Left ventricle myocardium inferior (tissue), 1 donor: ENCODE data around the gene TXNDC8. TPM values are rescaled to one million over a fixed set of nuclear protein-coding genes. Genes with fewer than 3 reads are reported as not detected.

Experiments
- DNase-seq: peaks from one replicate; pipeline ENCODE4 v3.0.0-alpha.2; 2020
- H3K27ac ChIP-seq: fragments of 200-600 bp; replicated peaks from 2 replicates; pipeline ENCODE4 v1.8.0; 2021
- H3K27me3 ChIP-seq: fragments of 200-600 bp; 2 replicates; pipeline ENCODE4 v1.8.0; 2021; ENCODE audit warnings: low read depth
- H3K36me3 ChIP-seq: fragments of 200-600 bp; 2 replicates; pipeline ENCODE4 v1.8.0; 2021
- H3K4me1 ChIP-seq: fragments of 200-600 bp; 2 replicates; pipeline ENCODE4 v1.8.0; 2021
- H3K4me3 ChIP-seq: fragments of 200-600 bp; 2 replicates; pipeline ENCODE4 v1.8.0; 2021; ENCODE audit warnings: mild to moderate bottlenecking, moderate library complexity
- H3K9me3 ChIP-seq: fragments of 200-600 bp; replicated peaks from 2 replicates; pipeline ENCODE4 v1.8.0; 2021
- intact Hi-C: fragments of 100-400 bp; cut with micrococcal nuclease; formaldehyde crosslinking; loops from one replicate; pipeline ENCODE4 v1.11.0; 2022
- long read RNA-seq: library from polyadenylated mRNA; unstranded; transcript quantifications from one replicate; pipeline ENCODE4 v2.0.0, GENCODE V29; 2021
- total RNA-seq: library from RNA; stranded (reverse); fragmentation: NEBNext Ultra II Directional; extraction: Animal tissue kit (Norgen Biotek cat#: 25700); gene quantifications from one replicate; pipeline ENCODE4 v1.2.1, GENCODE V29; 2021
- TF ChIP-seq, protein P1 (sequence below): fragments of 200-600 bp; IDR thresholded peaks from 2 replicates; pipeline ENCODE4 v1.8.0; 2021; ENCODE audit warnings: antibody characterized with exemption, mild to moderate bottlenecking, borderline replicate concordance
- donor health status: DM: no; HTN: yes; CAD: no; lungs with severe emphysema.

Gene TXNDC8
- not detected for total RNA-seq
- long read RNA-seq, result 0 reads

DNA sequence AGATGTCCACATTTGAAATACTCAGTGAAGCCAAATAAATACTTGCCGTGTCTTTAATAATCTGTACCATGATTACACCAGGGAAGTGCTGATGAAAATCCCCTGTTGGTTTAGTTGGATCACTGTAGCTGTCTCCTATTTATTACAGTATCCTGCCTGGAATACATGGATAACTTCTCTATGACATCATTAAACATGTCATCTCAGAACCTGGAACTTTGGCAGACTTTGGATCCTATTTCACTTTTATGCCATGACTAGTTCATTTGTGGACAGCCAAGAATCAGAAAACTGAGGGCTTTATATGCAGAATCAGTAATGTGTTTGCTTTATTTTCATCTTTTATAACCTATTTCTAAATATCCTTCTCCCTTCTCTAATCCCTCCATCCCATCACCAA lies at the start of gene TXNDC8:
Gene TXNDC8, minus strand, starts transcription at position 137 of the 400 bp plus-strand sequence.
- DNase-seq, result no peak
- no peaks in the 10 kb centered on the region for H3K27me3 ChIP-seq
- TF ChIP-seq, protein P1, sequence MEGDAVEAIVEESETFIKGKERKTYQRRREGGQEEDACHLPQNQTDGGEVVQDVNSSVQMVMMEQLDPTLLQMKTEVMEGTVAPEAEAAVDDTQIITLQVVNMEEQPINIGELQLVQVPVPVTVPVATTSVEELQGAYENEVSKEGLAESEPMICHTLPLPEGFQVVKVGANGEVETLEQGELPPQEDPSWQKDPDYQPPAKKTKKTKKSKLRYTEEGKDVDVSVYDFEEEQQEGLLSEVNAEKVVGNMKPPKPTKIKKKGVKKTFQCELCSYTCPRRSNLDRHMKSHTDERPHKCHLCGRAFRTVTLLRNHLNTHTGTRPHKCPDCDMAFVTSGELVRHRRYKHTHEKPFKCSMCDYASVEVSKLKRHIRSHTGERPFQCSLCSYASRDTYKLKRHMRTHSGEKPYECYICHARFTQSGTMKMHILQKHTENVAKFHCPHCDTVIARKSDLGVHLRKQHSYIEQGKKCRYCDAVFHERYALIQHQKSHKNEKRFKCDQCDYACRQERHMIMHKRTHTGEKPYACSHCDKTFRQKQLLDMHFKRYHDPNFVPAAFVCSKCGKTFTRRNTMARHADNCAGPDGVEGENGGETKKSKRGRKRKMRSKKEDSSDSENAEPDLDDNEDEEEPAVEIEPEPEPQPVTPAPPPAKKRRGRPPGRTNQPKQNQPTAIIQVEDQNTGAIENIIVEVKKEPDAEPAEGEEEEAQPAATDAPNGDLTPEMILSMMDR, result no peak
- H3K9me3 ChIP-seq, result no peaks in the 10 kb centered on the region
- intact Hi-C loops, result no loop called here
- H3K36me3 ChIP-seq, result no peaks in the 10 kb centered on the region
- H3K4me1 ChIP-seq, result no peaks in the 10 kb centered on the region
- H3K4me3 ChIP-seq, result no peak within 1 kb of the TSS
- H3K27ac ChIP-seq, result no peak within 1 kb of the TSS

DNA sequence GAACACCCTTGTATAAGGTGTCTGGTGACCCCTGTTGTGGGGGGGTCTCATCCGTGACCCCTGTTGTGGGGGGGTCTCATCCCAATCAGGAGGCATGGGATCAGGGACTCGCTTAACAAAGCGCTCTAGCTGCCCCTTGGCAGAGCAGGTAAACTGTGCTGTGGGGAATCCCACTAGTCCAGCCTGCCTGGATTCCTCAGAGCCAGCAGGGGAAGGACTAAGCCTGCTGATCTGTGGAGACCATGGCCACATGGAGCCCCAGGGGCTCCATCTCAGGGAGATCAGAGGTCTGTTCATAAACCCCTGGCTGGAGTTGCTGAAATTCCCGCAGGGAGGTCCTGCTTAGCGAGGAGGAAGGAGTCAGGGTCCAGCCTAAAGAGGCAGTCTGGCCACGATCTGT lies 45.8 kb upstream of the TXNDC8 start:
- peaks cover 12% of the 10 kb centered on the region for H3K36me3 ChIP-seq
- peaks cover 10% of the 10 kb centered on the region for H3K27me3 ChIP-seq
- no peaks in the 10 kb centered on the region for H3K4me1 ChIP-seq
- H3K9me3 ChIP-seq, result no peaks in the 10 kb centered on the region
- no peak for DNase-seq
- H3K4me3 ChIP-seq, result no peak overlapping the region
- TF ChIP-seq, protein P1, result no peak
- H3K27ac ChIP-seq, result no peak overlapping the region
- intact Hi-C loops, result no loop called here

- Histone ChIP-seq H3K4me3 (no peak overlapping the region), H3K36me3 (peaks cover 12% of the 10 kb centered on the region), H3K4me1 (no peaks in the 10 kb centered on the region), H3K9me3 (no peaks in the 10 kb centered on the region), H3K27ac (no peak overlapping the region), H3K27me3 (peaks cover 16% of the 10 kb centered on the region)
- intact Hi-C loops, result no loop called here
- DNase-seq, result no peak
- TF ChIP-seq, protein P1, result no peak
Measured at GRCh38 chr9:110382731-110383130, 45.1 kb upstream of the TXNDC8 start.

DNA sequence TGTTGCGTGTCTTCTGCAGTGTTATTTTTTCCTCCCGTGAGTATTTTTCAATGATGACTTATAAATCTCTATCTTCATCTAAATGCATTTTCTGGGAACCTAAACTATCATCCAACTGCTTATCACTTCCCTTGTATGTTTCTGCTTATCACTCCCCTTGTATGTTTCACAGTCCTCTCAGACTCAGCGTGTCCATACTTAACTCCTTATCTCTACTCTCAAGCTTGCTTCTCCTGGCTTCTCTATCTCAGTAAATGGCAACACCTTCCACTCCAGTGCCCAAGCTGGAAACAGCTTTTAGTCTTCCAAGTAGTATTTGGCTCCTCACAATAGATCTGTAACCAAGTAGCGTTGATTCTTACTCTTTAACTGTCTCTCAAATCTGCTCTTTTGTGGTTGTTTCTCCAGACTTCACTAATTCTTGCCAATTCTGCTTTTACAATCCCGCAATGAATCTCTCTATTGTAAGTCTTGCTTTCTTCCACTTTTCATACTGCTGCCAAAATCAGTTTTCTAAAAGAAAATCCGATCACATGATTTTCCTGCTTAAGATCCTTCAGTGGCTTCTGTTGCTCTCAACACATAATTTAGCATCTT lies 33.8 kb upstream of the TXNDC8 start:
- TF ChIP-seq, protein P1, result no peak
- H3K4me3 ChIP-seq, result no peak overlapping the region
- peaks cover 25% of the 10 kb centered on the region for H3K27me3 ChIP-seq
- H3K27ac ChIP-seq, result no peak overlapping the region
- no peaks in the 10 kb centered on the region for H3K36me3 ChIP-seq
- no peaks in the 10 kb centered on the region for H3K9me3 ChIP-seq
- no peak for DNase-seq
- no peaks in the 10 kb centered on the region for H3K4me1 ChIP-seq
- intact Hi-C loops, result no loop called here

- Histone ChIP-seq H3K4me3 (no peak overlapping the region), H3K4me1 (no peaks in the 10 kb centered on the region), H3K27me3 (peaks cover 25% of the 10 kb centered on the region), H3K27ac (no peak overlapping the region), H3K36me3 (no peaks in the 10 kb centered on the region), H3K9me3 (no peaks in the 10 kb centered on the region)
- intact Hi-C loops, result no loop called here
- TF ChIP-seq, protein P1, result no peak
- no peak for DNase-seq
Measured at GRCh38 chr9:110370315-110370714, 32.7 kb upstream of the TXNDC8 start.
